Measurements from ENCODE around the gene EBF3. TPM values are rescaled to one million over a fixed set of nuclear protein-coding genes. Genes with fewer than 3 reads are reported as not detected.

The EBF3 gene
- total RNA-seq, 1 donor = 31.8 TPM

GRCh38 chr10:129904323-129904722, 59.8 kb downstream of the EBF3 start:
- Histone ChIP-seq H3K4me1 (ENCODE audit: insufficient read depth, low read length) (no peaks in the 10 kb centered on the region), H2AFZ (ENCODE audit: low read length) (no peak overlapping the region), H4K20me1 (ENCODE audit: insufficient read depth, low read length) (peaks cover 67% of the 10 kb centered on the region), H3K4me3 (ENCODE audit: insufficient read depth, low read length) (no peak overlapping the region), H3K4me2 (ENCODE audit: insufficient read depth, low read length) (no peak overlapping the region), H3K9me3 (ENCODE audit: low read depth, low read length) (no peaks in the 10 kb centered on the region), H3K79me2 (ENCODE audit: insufficient read depth, low read length) (peaks cover 90% of the 10 kb centered on the region), H3K27ac (ENCODE audit: low read depth, low read length) (no peak overlapping the region), H3K36me3 (ENCODE audit: insufficient read depth, low read length) (peaks cover 7% of the 10 kb centered on the region), H3K27me3 (ENCODE audit: insufficient read depth, low read length) (no peaks in the 10 kb centered on the region)
- TF ChIP-seq CTCF (IDR thresholded peaks at IDR 0.05; ENCODE audit: extremely low read depth, low read depth, low read length) = no peak
- DNase-seq (ENCODE audit: insufficient read length, low spot score, missing footprints) = no peak

DNA sequence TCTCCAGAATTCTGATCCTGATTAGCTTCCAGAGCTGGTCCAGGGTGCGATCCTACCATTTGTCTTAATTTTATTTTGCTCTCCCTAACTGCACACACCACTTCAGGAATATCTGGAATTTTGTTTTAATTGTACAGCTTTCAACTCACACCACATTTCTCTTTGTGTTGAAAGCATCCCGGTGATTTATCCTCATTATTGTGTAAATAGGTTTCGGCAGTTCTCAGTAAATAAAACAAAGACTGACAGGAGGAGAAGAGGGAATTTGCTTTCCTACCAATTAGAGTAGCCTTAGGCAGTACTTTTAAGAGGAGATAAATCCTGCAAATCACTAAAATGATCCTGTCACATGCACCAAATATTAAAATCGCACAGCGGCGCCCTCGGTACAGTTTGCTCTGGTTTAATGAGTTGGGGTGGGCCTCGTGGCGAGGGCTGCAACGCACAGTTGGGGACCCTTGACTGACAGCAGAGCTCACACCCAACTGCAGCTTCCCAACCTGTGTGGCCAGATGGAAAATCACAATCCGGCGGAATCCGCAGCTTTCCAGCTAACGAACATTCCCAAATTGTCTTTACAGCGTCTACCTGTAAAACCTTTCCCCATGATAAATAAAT, 62.6 kb downstream of the EBF3 start:
- no peaks in the 10 kb centered on the region for H3K27me3 ChIP-seq (ENCODE audit: insufficient read depth, low read length)
- peaks cover 84% of the 10 kb centered on the region for H3K79me2 ChIP-seq (ENCODE audit: insufficient read depth, low read length)
- no peaks in the 10 kb centered on the region for H3K4me1 ChIP-seq (ENCODE audit: insufficient read depth, low read length)
- no peak overlapping the region for H3K4me2 ChIP-seq (ENCODE audit: insufficient read depth, low read length)
- H3K36me3 ChIP-seq (ENCODE audit: insufficient read depth, low read length) = peaks cover 4% of the 10 kb centered on the region
- no peak for DNase-seq (ENCODE audit: insufficient read length, low spot score, missing footprints)
- TF ChIP-seq CTCF (IDR thresholded peaks at IDR 0.05; ENCODE audit: extremely low read depth, low read depth, low read length) = no peak
- no peaks in the 10 kb centered on the region for H3K9me3 ChIP-seq (ENCODE audit: low read depth, low read length)
- H4K20me1 ChIP-seq (ENCODE audit: insufficient read depth, low read length) = peaks cover 65% of the 10 kb centered on the region
- H2AFZ ChIP-seq (ENCODE audit: low read length) = no peak overlapping the region
- no peak overlapping the region for H3K4me3 ChIP-seq (ENCODE audit: insufficient read depth, low read length)
- H3K27ac ChIP-seq (ENCODE audit: low read depth, low read length) = no peak overlapping the region

DNA sequence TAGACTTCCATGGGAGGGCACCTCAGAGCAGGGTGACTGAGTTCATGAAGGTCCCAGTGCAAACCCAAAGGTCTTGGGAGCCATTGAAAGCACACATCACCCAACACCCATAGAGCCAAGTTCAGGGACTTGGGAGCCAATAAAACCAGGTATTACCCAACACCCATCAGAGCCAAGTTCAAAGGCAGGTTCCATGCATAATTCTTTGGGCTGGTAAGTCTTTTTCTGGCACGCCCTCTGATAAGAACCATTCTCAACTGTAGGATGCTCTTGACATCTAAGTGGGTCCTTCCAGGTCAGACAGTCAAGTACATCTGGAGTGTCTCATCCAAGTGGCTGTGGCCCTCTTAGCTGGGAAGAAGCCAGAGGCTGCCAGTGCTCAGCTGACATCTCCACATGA, 63.2 kb downstream of the EBF3 start:
- no peak for DNase-seq (ENCODE audit: insufficient read length, low spot score, missing footprints)
- no peak overlapping the region for H3K4me3 ChIP-seq (ENCODE audit: insufficient read depth, low read length)
- H3K79me2 ChIP-seq (ENCODE audit: insufficient read depth, low read length) = peaks cover 84% of the 10 kb centered on the region
- no peak overlapping the region for H3K27ac ChIP-seq (ENCODE audit: low read depth, low read length)
- H3K4me2 ChIP-seq (ENCODE audit: insufficient read depth, low read length) = no peak overlapping the region
- H3K27me3 ChIP-seq (ENCODE audit: insufficient read depth, low read length) = no peaks in the 10 kb centered on the region
- H2AFZ ChIP-seq (ENCODE audit: low read length) = no peak overlapping the region
- H3K36me3 ChIP-seq (ENCODE audit: insufficient read depth, low read length) = peaks cover 4% of the 10 kb centered on the region
- H3K9me3 ChIP-seq (ENCODE audit: low read depth, low read length) = no peaks in the 10 kb centered on the region
- no peaks in the 10 kb centered on the region for H3K4me1 ChIP-seq (ENCODE audit: insufficient read depth, low read length)
- no peak for TF ChIP-seq CTCF (IDR thresholded peaks at IDR 0.05; ENCODE audit: extremely low read depth, low read depth, low read length)
- peaks cover 63% of the 10 kb centered on the region for H4K20me1 ChIP-seq (ENCODE audit: insufficient read depth, low read length)

- peaks cover 88% of the 10 kb centered on the region for H3K79me2 ChIP-seq (ENCODE audit: insufficient read depth, low read length)
- TF ChIP-seq CTCF (IDR thresholded peaks at IDR 0.05; ENCODE audit: extremely low read depth, low read depth, low read length) = no peak
- no peaks in the 10 kb centered on the region for H3K4me1 ChIP-seq (ENCODE audit: insufficient read depth, low read length)
- no peak for DNase-seq (ENCODE audit: insufficient read length, low spot score, missing footprints)
- no peak overlapping the region for H3K4me2 ChIP-seq (ENCODE audit: insufficient read depth, low read length)
- H2AFZ ChIP-seq (ENCODE audit: low read length) = no peak overlapping the region
- no peaks in the 10 kb centered on the region for H3K9me3 ChIP-seq (ENCODE audit: low read depth, low read length)
- H3K27ac ChIP-seq (ENCODE audit: low read depth, low read length) = no peak overlapping the region
- H3K27me3 ChIP-seq (ENCODE audit: insufficient read depth, low read length) = no peaks in the 10 kb centered on the region
- H3K36me3 ChIP-seq (ENCODE audit: insufficient read depth, low read length) = peaks cover 4% of the 10 kb centered on the region
- H3K4me3 ChIP-seq (ENCODE audit: insufficient read depth, low read length) = no peak overlapping the region
- H4K20me1 ChIP-seq (ENCODE audit: insufficient read depth, low read length) = peaks cover 69% of the 10 kb centered on the region
Measured at GRCh38 chr10:129899276-129900130, 64.6 kb downstream of the EBF3 start.

All from osteoblast (primary cell).